ENCODE results near the gene KRTAP5-11.
"Not testable (repeated sequence)": the region's sequence is repeated elsewhere in the genome, so short reads cannot be mapped to it uniquely, and the experiment has no call there.

KRTAP5-11 gene

GRCh38 chr11:71582309-71582895 is at the start of gene KRTAP5-11:
TSS of gene KRTAP5-11 (minus strand) at chr11:71582875. CDS start at chr11:71582837, 38 bp downstream.
- no peak for DNase-seq (ENCODE audit: low read depth in 3 of 3)

GRCh38 chr11:71631551-71631950 is 48.9 kb upstream of the KRTAP5-11 start:
- not testable (repeated sequence) for DNase-seq (ENCODE audit: low read depth in 3 of 3)

- not testable (repeated sequence) for DNase-seq (ENCODE audit: low read depth in 3 of 3)
These were observed 47.4 kb upstream of the KRTAP5-11 start for GRCh38 chr11:71630071-71630470.

GRCh38 chr11:71628943-71629342 is 46.3 kb upstream of the KRTAP5-11 start:
- not testable (repeated sequence) for DNase-seq (ENCODE audit: low read depth in 3 of 3)

- DNase-seq (ENCODE audit: low read depth in 3 of 3): not testable (repeated sequence)
These were observed 40.6 kb upstream of the KRTAP5-11 start for GRCh38 chr11:71623226-71623625.

- DNase-seq (ENCODE audit: low read depth in 3 of 3): not testable (repeated sequence)
These were observed 39.9 kb upstream of the KRTAP5-11 start for GRCh38 chr11:71622561-71622960.

- DNase-seq (ENCODE audit: low read depth in 3 of 3): not testable (repeated sequence)
These were observed 32.3 kb upstream of the KRTAP5-11 start for GRCh38 chr11:71615003-71615402.

GRCh38 chr11:71614366-71614917 is 31.8 kb upstream of the KRTAP5-11 start:
- not testable (repeated sequence) for DNase-seq (ENCODE audit: low read depth in 3 of 3)

GRCh38 chr11:71613931-71614330 is 31.3 kb upstream of the KRTAP5-11 start:
- not testable (repeated sequence) for DNase-seq (ENCODE audit: low read depth in 3 of 3)

GRCh38 chr11:71611218-71611910 is 28.7 kb upstream of the KRTAP5-11 start:
- DNase-seq (ENCODE audit: low read depth in 3 of 3): not testable (repeated sequence)

- not testable (repeated sequence) for DNase-seq (ENCODE audit: low read depth in 3 of 3)
These were observed 25.6 kb upstream of the KRTAP5-11 start for GRCh38 chr11:71608272-71608671.

GRCh38 chr11:71607520-71608216 is 25.0 kb upstream of the KRTAP5-11 start:
- not testable (repeated sequence) for DNase-seq (ENCODE audit: low read depth in 3 of 3)

- not testable (repeated sequence) for DNase-seq (ENCODE audit: low read depth in 3 of 3)
These were observed 24.3 kb upstream of the KRTAP5-11 start for GRCh38 chr11:71606853-71607519.

- DNase-seq (ENCODE audit: low read depth in 3 of 3): peak in 1 of 3 donors; percentile 8
These were observed 22.3 kb upstream of the KRTAP5-11 start for GRCh38 chr11:71604798-71605488.

- not testable (repeated sequence) for DNase-seq (ENCODE audit: low read depth in 3 of 3)
These were observed 20.5 kb upstream of the KRTAP5-11 start for GRCh38 chr11:71603221-71603620.

- not testable (repeated sequence) for DNase-seq (ENCODE audit: low read depth in 3 of 3)
These were observed 6.9 kb upstream of the KRTAP5-11 start for GRCh38 chr11:71589546-71589920.

GRCh38 chr11:71588822-71589545 is 6.3 kb upstream of the KRTAP5-11 start:
- peak; percentile 23 to 54 (median 35) for DNase-seq (ENCODE audit: low read depth in 3 of 3)

GRCh38 chr11:71588314-71588713 is 5.6 kb upstream of the KRTAP5-11 start:
- DNase-seq (ENCODE audit: low read depth in 3 of 3): not testable (repeated sequence)

- DNase-seq (ENCODE audit: low read depth in 3 of 3): not testable (repeated sequence)
These were observed 3.0 kb upstream of the KRTAP5-11 start for GRCh38 chr11:71585673-71586072.

- not testable (repeated sequence) for DNase-seq (ENCODE audit: low read depth in 3 of 3)
These were observed 294 bp upstream of the KRTAP5-11 start for GRCh38 chr11:71582969-71583368.
